ENCODE results near the gene MCOLN3.

- no peak for TF ChIP-seq RCOR1 (IDR thresholded peaks at IDR 0.05; ENCODE audit: insufficient replicate concordance, low read length)
- TF ChIP-seq SMC3 (IDR thresholded peaks at IDR 0.05; ENCODE audit: low read depth, low read length): no peak
- TF ChIP-seq CTCF (conservative IDR thresholded peaks at IDR 0.05; ENCODE audit: low read depth, low read length): no peak
Measured at GRCh38 chr1:84988588-84988987, 59.7 kb downstream of the MCOLN3 start.

Data from IMR-90 (cell line).